ENCODE measurements around the gene GUK1. TPM values are rescaled to one million over a fixed set of nuclear protein-coding genes. Genes with fewer than 3 reads are reported as not detected.

The GUK1 gene, protein sequence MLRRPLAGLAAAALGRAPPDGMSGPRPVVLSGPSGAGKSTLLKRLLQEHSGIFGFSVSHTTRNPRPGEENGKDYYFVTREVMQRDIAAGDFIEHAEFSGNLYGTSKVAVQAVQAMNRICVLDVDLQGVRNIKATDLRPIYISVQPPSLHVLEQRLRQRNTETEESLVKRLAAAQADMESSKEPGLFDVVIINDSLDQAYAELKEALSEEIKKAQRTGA
- 100 to 1,000 TPM; 292 to 313 (median 308) TPM for total RNA-seq
- total RNA-seq (2013), result 192 TPM

DNA sequence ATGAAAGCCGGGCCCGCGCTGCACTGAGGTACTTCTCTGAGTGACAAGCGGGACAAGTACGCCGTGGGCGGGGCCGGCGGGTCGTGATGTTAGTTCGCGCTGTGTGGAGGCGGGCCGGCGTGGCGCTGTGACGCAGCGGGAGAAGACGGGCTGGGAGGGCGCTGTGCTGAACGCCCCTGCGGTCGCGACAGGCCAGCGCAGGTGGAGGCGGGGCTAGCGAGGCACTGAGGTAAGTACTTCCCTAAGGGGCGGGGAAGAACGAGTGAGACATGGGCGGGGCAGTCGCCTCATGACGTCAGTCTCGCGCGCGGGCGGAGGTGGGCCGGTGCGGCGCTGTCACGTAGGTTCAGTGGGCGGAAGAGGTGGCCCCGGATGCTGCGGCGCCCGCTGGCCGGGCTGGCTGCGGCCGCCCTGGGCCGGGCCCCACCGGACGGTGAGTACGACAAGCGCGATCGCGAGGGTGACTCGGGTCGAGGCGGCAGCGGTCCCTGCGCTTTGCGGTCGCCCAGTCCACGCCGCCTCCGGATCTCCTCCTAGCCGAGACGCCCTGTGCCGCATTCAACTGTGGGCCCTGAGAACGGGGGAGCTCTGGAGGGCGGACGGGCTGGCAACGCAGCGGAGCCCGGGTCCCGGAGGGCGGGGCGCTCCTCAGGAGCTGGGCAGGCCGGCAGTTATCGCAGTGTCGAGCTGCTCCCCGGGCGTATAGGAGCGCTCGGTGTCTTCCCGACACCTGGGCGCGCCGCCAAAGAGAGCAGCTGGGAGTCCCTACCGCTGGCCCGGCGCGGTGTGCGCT is at the start of gene GUK1:
Gene GUK1 (plus strand): TSS at position 349 of the 793 bp plus-strand sequence. CDS start 24 bp downstream, at position 373.
- H3K27me3 Mint-ChIP-seq (ENCODE audit: low read depth in 2 of 2), result no peaks in the 10 kb centered on the region
- peaks cover 22 to 51% of the 10 kb centered on the region in 2 donors for H3K4me1 Mint-ChIP-seq
- H3K27ac Mint-ChIP-seq, result peak within 1 kb of the TSS; percentile 95 to 96
- intact Hi-C loops (cut with micrococcal nuclease), result loop anchor here (1.0 kb wide), 2 partner anchors 25 to 31 kb away; partner anchors contain the start of genes IBA57 and MRPL55
- Histone ChIP-seq H3K4me3 (ENCODE audit: low read length) (peak within 1 kb of the TSS; percentile 99), H3K36me3 (ENCODE audit: control insufficient read depth, insufficient read depth, low read length) (peaks cover 2% of the 10 kb centered on the region), H3K27ac (ENCODE audit: low read length) (peak within 1 kb of the TSS; percentile 99), H3K4me1 (ENCODE audit: control insufficient read depth, insufficient read depth, low read length) (peaks cover 64% of the 10 kb centered on the region), H3K9me3 (ENCODE audit: control insufficient read depth, insufficient read depth, low read length) (no peaks in the 10 kb centered on the region), H3K27me3 (ENCODE audit: control insufficient read depth, insufficient read depth, low read length) (no peaks in the 10 kb centered on the region)
- peak; percentile 100 for DNase-seq
- no peaks in the 10 kb centered on the region for H3K9me3 Mint-ChIP-seq
- H3K4me3 Mint-ChIP-seq, result peak within 1 kb of the TSS; percentile 98
- WGBS (ENCODE audit: insufficient coverage), result under 1% methylated on average over 95 of the region's 95 CpGs
- H3K36me3 Mint-ChIP-seq, result no peaks in the 10 kb centered on the region
- peak; percentile 83 to 95 (median 86) for ATAC-seq
- no peak for TF ChIP-seq CTCF (IDR thresholded peaks at IDR 0.05)

DNA sequence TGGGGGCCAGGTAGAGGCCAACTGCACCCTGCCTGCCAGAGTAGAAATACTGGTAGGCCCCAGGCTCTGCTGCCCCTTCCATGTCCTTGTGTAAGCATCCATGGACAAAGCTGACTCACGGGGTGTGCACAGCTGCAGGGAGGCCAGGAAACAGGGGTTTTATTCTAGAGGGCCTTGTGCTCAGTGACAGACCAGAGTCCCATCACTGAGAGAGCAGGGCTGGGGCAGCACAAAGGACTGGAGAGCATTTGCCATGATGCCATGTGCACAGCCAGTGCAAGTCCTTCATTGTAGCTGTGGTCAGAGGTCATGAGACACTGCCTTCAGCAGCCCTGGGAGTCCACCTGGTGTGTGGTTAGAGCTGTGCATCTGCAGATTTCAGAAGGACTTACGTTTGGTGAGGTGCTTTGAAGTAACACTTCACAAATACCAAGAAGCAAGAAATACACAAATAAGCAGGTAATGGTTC is 49.4 kb upstream of the GUK1 start:
- WGBS (ENCODE audit: insufficient coverage), result 18% methylated on average over 1 of the region's 2 CpGs
- Histone ChIP-seq H3K27me3 (ENCODE audit: control insufficient read depth, insufficient read depth, low read length) (no peaks in the 10 kb centered on the region), H3K36me3 (ENCODE audit: control insufficient read depth, insufficient read depth, low read length) (peaks cover 9% of the 10 kb centered on the region), H3K4me1 (ENCODE audit: control insufficient read depth, insufficient read depth, low read length) (peaks cover 82% of the 10 kb centered on the region), H3K27ac (ENCODE audit: low read length) (peak overlapping the region; percentile 58), H3K4me3 (ENCODE audit: low read length) (no peak overlapping the region), H3K9me3 (ENCODE audit: control insufficient read depth, insufficient read depth, low read length) (peaks cover 13% of the 10 kb centered on the region)
- no peak for TF ChIP-seq CTCF (IDR thresholded peaks at IDR 0.05)
- H3K27ac Mint-ChIP-seq, result peak overlapping the region; percentile 92 to 94
- DNase-seq, result no peak
- H3K4me3 Mint-ChIP-seq, result peak overlapping the region; percentile 49
- peak in 1 of 3 donors; percentile 9 for ATAC-seq
- peaks cover 3 to 8% of the 10 kb centered on the region in 2 donors for H3K9me3 Mint-ChIP-seq
- peaks cover 83 to 84% of the 10 kb centered on the region in 2 donors for H3K4me1 Mint-ChIP-seq
- H3K36me3 Mint-ChIP-seq, result peaks cover 7% of the 10 kb centered on the region
- intact Hi-C loops (cut with micrococcal nuclease), result no loop called here
- H3K27me3 Mint-ChIP-seq (ENCODE audit: low read depth in 2 of 2), result no peaks in the 10 kb centered on the region

- intact Hi-C loops (cut with micrococcal nuclease), result no loop called here
- ATAC-seq, result no peak
- no peak for DNase-seq
- Histone ChIP-seq H3K4me3 (ENCODE audit: low read length) (no peak overlapping the region), H3K36me3 (ENCODE audit: control insufficient read depth, insufficient read depth, low read length) (peaks cover 9% of the 10 kb centered on the region), H3K27me3 (ENCODE audit: control insufficient read depth, insufficient read depth, low read length) (no peaks in the 10 kb centered on the region), H3K9me3 (ENCODE audit: control insufficient read depth, insufficient read depth, low read length) (peaks cover 13% of the 10 kb centered on the region), H3K27ac (ENCODE audit: low read length) (no peak overlapping the region), H3K4me1 (ENCODE audit: control insufficient read depth, insufficient read depth, low read length) (peaks cover 80% of the 10 kb centered on the region)
- no peak for TF ChIP-seq CTCF (IDR thresholded peaks at IDR 0.05)
- peaks cover 7% of the 10 kb centered on the region for H3K36me3 Mint-ChIP-seq
- H3K9me3 Mint-ChIP-seq, result peaks cover 3 to 8% of the 10 kb centered on the region in 2 donors
- 80% methylated on average over 4 of the region's 4 CpGs for WGBS (ENCODE audit: insufficient coverage)
- peaks cover 82 to 86% of the 10 kb centered on the region in 2 donors for H3K4me1 Mint-ChIP-seq
- no peaks in the 10 kb centered on the region for H3K27me3 Mint-ChIP-seq (ENCODE audit: low read depth in 2 of 2)
- peak overlapping the region; percentile 68 for H3K4me3 Mint-ChIP-seq
- H3K27ac Mint-ChIP-seq, result peak overlapping the region; percentile 92 to 94
Observed at GRCh38 chr1:228091084-228091483, 49.0 kb upstream of the GUK1 start.

Measured in natural killer cell (primary cell).